CD14-positive monocyte (primary cell): ENCODE results near the gene NT5C1A. TPM values are rescaled to one million over a fixed set of nuclear protein-coding genes. Genes with fewer than 3 reads are reported as not detected.

ENCODE experiments used
- DNase-seq, 3 donors: peaks; one replicate each; pipeline ENCODE4 v3.0.0-alpha.2; 2011 to 2022
- H2AFZ ChIP-seq: 2 replicates; pipeline ENCODE4 v1.6.0; 2012; ENCODE audit warnings: mild to moderate bottlenecking, low read depth, low read length, inconsistent platforms; ENCODE audit not compliant: insufficient read depth, poor library complexity, severe bottlenecking
- H3K27ac ChIP-seq, 2 donors: 1 replicate in 1 of 2; 2 replicates in 1 of 2; pipeline ENCODE4 v1.5.1; 2012 to 2013; ENCODE audit warnings: low read length in 2 of 2, control low read depth in 1 of 2, inconsistent platforms in 1 of 2, low read depth in 1 of 2, mild to moderate bottlenecking in 1 of 2
- H3K27me3 ChIP-seq, 2 donors: one replicate each; pipeline versions ENCODE4 v1.6.0 to v1.6.1; 2011 to 2013; ENCODE audit warnings: low read length in 2 of 2; ENCODE audit not compliant: control insufficient read depth in 2 of 2, insufficient read depth in 2 of 2
- H3K36me3 ChIP-seq, 2 donors: replicated peaks in 1 of 2; 1 replicate in 1 of 2; 2 replicates in 1 of 2; pipeline versions ENCODE4 v1.5.1 to v1.6.1; 2012 to 2013; ENCODE audit warnings: low read length in 2 of 2, control low read depth in 1 of 2, inconsistent platforms in 1 of 2, mild to moderate bottlenecking in 1 of 2; ENCODE audit not compliant: insufficient read depth in 2 of 2, control insufficient read depth in 1 of 2
- H3K4me1 ChIP-seq, 2 donors: 1 replicate in 1 of 2; 2 replicates in 1 of 2; pipeline versions ENCODE4 v1.5.1 to v1.6.1; 2012 to 2013; ENCODE audit warnings: low read length in 2 of 2, control low read depth in 1 of 2, inconsistent platforms in 1 of 2, mild to moderate bottlenecking in 1 of 2, moderate library complexity in 1 of 2; ENCODE audit not compliant: insufficient read depth in 2 of 2, control insufficient read depth in 1 of 2
- H3K4me2 ChIP-seq: replicated peaks from 2 replicates; pipeline ENCODE3; 2012; ENCODE audit warnings: low read length, moderate library complexity, mild to moderate bottlenecking; ENCODE audit not compliant: poor library complexity, severe bottlenecking; ENCODE audit errors: extremely low read depth
- H3K4me3 ChIP-seq, 3 experiments: fragments of 200-600 bp in 1 of 3; sonication (generic) in 1 of 3; replicated peaks in 1 of 3; 1 replicate in 2 of 3; 2 replicates in 1 of 3; pipeline ENCODE4 v1.5.1; 2011 to 2013; ENCODE audit warnings: low read length in 3 of 3, mild to moderate bottlenecking in 3 of 3, control low read depth in 2 of 3, low read depth in 2 of 3, inconsistent platforms in 1 of 3, moderate library complexity in 1 of 3
- H3K79me2 ChIP-seq: 2 replicates; pipeline ENCODE4 v1.6.0; 2012; ENCODE audit warnings: mild to moderate bottlenecking, control low read depth, inconsistent platforms, low read length, moderate library complexity; ENCODE audit not compliant: insufficient read depth
- H3K9ac ChIP-seq: 2 replicates; pipeline ENCODE4 v1.6.0; 2017; ENCODE audit warnings: low read length, mild to moderate bottlenecking; ENCODE audit not compliant: insufficient read depth, poor library complexity, severe bottlenecking
- H3K9me3 ChIP-seq, 2 donors: replicated peaks in 1 of 2; 1 replicate in 1 of 2; 2 replicates in 1 of 2; pipeline versions ENCODE4 v1.5.1 to v1.6.1; 2012 to 2013; ENCODE audit warnings: low read length in 2 of 2, control low read depth in 1 of 2; ENCODE audit not compliant: control insufficient read depth in 1 of 2, insufficient read depth in 1 of 2
- H4K20me1 ChIP-seq: 2 replicates; pipeline ENCODE4 v1.6.0; 2012; ENCODE audit warnings: mild to moderate bottlenecking, low read length, control low read depth, moderate library complexity; ENCODE audit not compliant: insufficient read depth
- H3K27ac Mint-ChIP-seq, 7 donors: one replicate each; pipeline ENCODE4 v1.8.0; 2020; ENCODE audit warnings: mild to moderate bottlenecking in 7 of 7, mixed read lengths in 7 of 7, moderate library complexity in 6 of 7, inconsistent platforms in 2 of 7
- H3K27me3 Mint-ChIP-seq, 3 donors: one replicate each; pipeline ENCODE4 v1.8.0; 2021 to 2022; ENCODE audit warnings: low read depth in 3 of 3, mild to moderate bottlenecking in 3 of 3, mixed read lengths in 3 of 3, moderate library complexity in 3 of 3, inconsistent platforms in 1 of 3
- H3K36me3 Mint-ChIP-seq, 2 donors: one replicate each; pipeline ENCODE4 v1.8.0; 2020; ENCODE audit warnings: mixed read lengths in 2 of 2, inconsistent platforms in 1 of 2, mild to moderate bottlenecking in 1 of 2
- H3K4me1 Mint-ChIP-seq: one replicate; pipeline ENCODE4 v1.8.0; 2020; ENCODE audit warnings: mild to moderate bottlenecking, mixed read lengths
- H3K4me3 Mint-ChIP-seq, 2 donors: one replicate each; pipeline ENCODE4 v1.8.0; 2020; ENCODE audit warnings: mild to moderate bottlenecking in 2 of 2, mixed read lengths in 2 of 2, moderate library complexity in 1 of 2
- H3K9me3 Mint-ChIP-seq, 7 donors: one replicate each; pipeline ENCODE4 v1.8.0; 2020 to 2022; ENCODE audit warnings: mixed read lengths in 7 of 7, mild to moderate bottlenecking in 6 of 7, moderate library complexity in 6 of 7, inconsistent platforms in 2 of 7
- WGBS: methylation state at CpG from one replicate; pipeline ENCODE4 v1.1.5; 2013; ENCODE audit warnings: missing lambda C conversion rate; ENCODE audit not compliant: insufficient coverage; 5-methylcytosine and 5-hydroxymethylcytosine counted together
- intact Hi-C, 2 donors: fragments of 100-400 bp; cut with micrococcal nuclease; formaldehyde crosslinking; loops; one replicate each; pipeline versions ENCODE4 v1.15.0 to v1.15.1; 2023
- polyA plus RNA-seq, 3 donors: library from polyadenylated mRNA; depleted of rRNA in 1 of 3; unstranded in 2 of 3; stranded (reverse) in 1 of 3; fragments of 300-500 nt in 2 of 3; fragments of >200 nt in 1 of 3; fragmentation: Illumina TruSeq in 2 of 3; gene quantifications; 1 replicate in 2 of 3; 2 replicates in 1 of 3; pipeline ENCODE4 v1.2.3, GENCODE V29; 2012 to 2021
- TF ChIP-seq, protein P1 (sequence below): fragments of 200-600 bp; IDR thresholded peaks from one replicate; pipeline ENCODE4 v1.8.0; 2022; ENCODE audit warnings: antibody characterized with exemption, mild to moderate bottlenecking

The NT5C1A gene
- polyA plus RNA-seq, 3 donors = not detected

DNA sequence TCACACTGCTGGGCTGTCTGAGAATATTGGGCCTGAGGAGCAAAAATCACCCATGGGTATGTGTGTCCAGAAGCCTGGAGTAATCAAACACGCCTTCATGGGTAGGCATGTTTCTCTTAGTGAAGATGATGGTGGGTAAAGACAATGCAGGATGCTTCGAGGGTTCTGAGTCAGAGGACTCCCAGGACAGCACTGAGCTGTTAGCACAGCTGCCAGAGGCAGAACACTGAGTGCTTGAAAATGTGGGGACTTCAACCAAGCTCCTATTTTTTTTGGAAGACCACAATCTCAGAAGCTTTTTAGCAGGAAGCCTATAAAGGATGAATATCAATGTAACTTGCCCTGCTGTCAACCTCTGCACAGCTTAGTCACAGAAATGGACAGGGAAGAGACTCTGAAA lies 7.9 kb upstream of the NT5C1A start:
- Histone ChIP-seq H3K9ac (no peak overlapping the region), H3K4me3 (no peak overlapping the region), H3K36me3 (no peaks in the 10 kb centered on the region), H3K4me2 (no peak overlapping the region), H2AFZ (no peak overlapping the region), H4K20me1 (no peaks in the 10 kb centered on the region), H3K79me2 (no peaks in the 10 kb centered on the region), H3K27me3 (peaks cover 30 to 49% of the 10 kb centered on the region in 2 donors), H3K4me1 (no peaks in the 10 kb centered on the region), H3K9me3 (no peaks in the 10 kb centered on the region), H3K27ac (no peak overlapping the region)
- no peak overlapping the region for H3K27ac Mint-ChIP-seq
- H3K9me3 Mint-ChIP-seq = peaks cover 0 to 13% (median 8%) of the 10 kb centered on the region in 7 donors
- WGBS = 85% methylated on average over 2 of the region's 2 CpGs
- DNase-seq = no peak
- TF ChIP-seq, protein P1, sequence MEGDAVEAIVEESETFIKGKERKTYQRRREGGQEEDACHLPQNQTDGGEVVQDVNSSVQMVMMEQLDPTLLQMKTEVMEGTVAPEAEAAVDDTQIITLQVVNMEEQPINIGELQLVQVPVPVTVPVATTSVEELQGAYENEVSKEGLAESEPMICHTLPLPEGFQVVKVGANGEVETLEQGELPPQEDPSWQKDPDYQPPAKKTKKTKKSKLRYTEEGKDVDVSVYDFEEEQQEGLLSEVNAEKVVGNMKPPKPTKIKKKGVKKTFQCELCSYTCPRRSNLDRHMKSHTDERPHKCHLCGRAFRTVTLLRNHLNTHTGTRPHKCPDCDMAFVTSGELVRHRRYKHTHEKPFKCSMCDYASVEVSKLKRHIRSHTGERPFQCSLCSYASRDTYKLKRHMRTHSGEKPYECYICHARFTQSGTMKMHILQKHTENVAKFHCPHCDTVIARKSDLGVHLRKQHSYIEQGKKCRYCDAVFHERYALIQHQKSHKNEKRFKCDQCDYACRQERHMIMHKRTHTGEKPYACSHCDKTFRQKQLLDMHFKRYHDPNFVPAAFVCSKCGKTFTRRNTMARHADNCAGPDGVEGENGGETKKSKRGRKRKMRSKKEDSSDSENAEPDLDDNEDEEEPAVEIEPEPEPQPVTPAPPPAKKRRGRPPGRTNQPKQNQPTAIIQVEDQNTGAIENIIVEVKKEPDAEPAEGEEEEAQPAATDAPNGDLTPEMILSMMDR = no peak
- intact Hi-C loops = no loop called here
- peaks cover 44 to 59% (median 52%) of the 10 kb centered on the region in 3 donors for H3K27me3 Mint-ChIP-seq
- peaks cover 8% of the 10 kb centered on the region for H3K4me1 Mint-ChIP-seq
- peaks cover 0 to 6% of the 10 kb centered on the region in 2 donors for H3K36me3 Mint-ChIP-seq
- no peak overlapping the region for H3K4me3 Mint-ChIP-seq

DNA sequence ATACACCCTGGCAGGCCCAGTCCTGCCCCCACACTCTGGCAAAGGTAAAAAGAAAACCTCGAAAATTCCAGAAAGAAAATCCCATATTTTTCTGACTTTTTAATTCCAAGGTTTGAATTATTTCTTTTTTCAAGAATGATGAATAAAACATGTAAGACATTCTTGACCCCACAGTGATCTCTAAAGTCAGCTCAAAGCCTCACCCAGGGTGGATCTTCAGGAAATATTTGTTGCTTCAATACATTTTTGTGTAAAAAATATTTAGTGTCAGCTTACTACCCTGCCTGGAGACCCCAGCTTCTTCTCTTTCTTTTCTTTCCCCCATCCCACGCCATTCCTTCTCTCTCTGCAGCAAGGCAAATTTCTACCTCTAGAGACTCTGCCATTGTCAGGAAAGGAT lies 7.0 kb upstream of the NT5C1A start:
- Mint-ChIP-seq H3K27ac (no peak overlapping the region), H3K27me3 (peaks cover 37 to 57% (median 50%) of the 10 kb centered on the region in 3 donors), H3K4me3 (no peak overlapping the region), H3K4me1 (peaks cover 7% of the 10 kb centered on the region), H3K9me3 (peaks cover 0 to 6% (median 5%) of the 10 kb centered on the region in 7 donors), H3K36me3 (peaks cover 0 to 2% of the 10 kb centered on the region in 2 donors)
- no peaks in the 10 kb centered on the region for H3K9me3 ChIP-seq
- no peaks in the 10 kb centered on the region for H3K36me3 ChIP-seq
- TF ChIP-seq, protein P1 = no peak
- H3K27me3 ChIP-seq = peaks cover 24 to 46% of the 10 kb centered on the region in 2 donors
- no CpG with 5 or more reads among the region's 2 CpGs for WGBS
- H3K4me2 ChIP-seq = no peak overlapping the region
- no peak overlapping the region for H2AFZ ChIP-seq
- H3K9ac ChIP-seq = peak overlapping the region; percentile 8
- no peaks in the 10 kb centered on the region for H3K4me1 ChIP-seq
- no peak for DNase-seq
- H3K27ac ChIP-seq = no peak overlapping the region
- H3K4me3 ChIP-seq = no peak overlapping the region
- H4K20me1 ChIP-seq = no peaks in the 10 kb centered on the region
- intact Hi-C loops = no loop called here
- no peaks in the 10 kb centered on the region for H3K79me2 ChIP-seq
